Testis (tissue), 2 donors: ENCODE results near the gene ZACN.

Source experiments
- POLR2A ChIP-seq: fragments of 450-650 bp; IDR thresholded peaks from one replicate; pipeline ENCODE4 v1.6.1; 2017; ENCODE audit warnings: antibody characterized with exemption, mild to moderate bottlenecking, moderate library complexity
- TF ChIP-seq, protein P1 (sequence below), 3 experiments: fragments of 450-650 bp in 2 of 3; fragments of 200-600 bp in 1 of 3; sonication (generic) in 1 of 3; IDR thresholded peaks; one replicate each; pipeline ENCODE4 v1.5.1; 2016 to 2019; ENCODE audit warnings: antibody characterized with exemption in 3 of 3, mild to moderate bottlenecking in 2 of 3, moderate library complexity in 1 of 3

DNA sequence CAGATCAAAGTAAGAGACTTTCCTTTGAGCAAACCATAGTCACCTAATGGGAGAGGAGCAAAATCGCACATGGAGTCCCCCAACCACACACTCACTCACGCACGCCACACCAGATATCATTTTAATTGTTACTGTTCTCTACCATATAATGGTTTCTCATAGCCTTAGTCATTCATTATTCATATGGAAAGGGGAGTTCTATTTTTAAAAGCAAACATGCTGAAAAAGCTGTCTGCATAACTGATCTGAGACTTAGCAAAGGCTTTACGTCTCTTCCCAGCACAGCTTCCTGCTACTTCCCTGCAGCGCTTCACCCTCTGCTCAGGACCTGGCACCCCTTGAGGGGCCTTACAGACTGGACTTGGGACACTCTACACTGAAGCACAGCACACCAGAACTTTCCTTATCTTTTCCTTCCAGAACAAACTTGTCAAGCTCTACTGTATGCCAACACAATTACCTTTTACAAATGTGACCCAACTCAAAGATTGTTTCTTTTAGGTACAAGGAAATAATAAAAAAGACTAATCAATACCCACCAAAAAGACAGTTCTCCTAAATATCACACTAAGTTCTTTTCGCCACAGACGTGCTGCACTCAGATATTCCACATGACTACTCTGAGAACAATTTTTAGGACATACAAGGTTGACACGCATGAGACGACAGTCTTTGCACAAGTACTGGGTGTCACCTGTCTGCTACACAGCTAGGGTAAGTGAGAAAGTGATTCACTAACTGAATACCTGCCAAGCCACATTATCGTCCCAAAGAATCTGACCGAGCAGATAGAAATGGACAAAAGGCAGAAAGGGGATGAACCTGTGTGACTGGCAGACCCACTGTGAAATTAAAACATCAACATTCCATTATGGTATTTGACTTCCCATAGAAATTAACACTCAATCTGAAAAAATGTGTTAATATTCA is 28.2 kb upstream of the ZACN start:
- TF ChIP-seq, protein P1, sequence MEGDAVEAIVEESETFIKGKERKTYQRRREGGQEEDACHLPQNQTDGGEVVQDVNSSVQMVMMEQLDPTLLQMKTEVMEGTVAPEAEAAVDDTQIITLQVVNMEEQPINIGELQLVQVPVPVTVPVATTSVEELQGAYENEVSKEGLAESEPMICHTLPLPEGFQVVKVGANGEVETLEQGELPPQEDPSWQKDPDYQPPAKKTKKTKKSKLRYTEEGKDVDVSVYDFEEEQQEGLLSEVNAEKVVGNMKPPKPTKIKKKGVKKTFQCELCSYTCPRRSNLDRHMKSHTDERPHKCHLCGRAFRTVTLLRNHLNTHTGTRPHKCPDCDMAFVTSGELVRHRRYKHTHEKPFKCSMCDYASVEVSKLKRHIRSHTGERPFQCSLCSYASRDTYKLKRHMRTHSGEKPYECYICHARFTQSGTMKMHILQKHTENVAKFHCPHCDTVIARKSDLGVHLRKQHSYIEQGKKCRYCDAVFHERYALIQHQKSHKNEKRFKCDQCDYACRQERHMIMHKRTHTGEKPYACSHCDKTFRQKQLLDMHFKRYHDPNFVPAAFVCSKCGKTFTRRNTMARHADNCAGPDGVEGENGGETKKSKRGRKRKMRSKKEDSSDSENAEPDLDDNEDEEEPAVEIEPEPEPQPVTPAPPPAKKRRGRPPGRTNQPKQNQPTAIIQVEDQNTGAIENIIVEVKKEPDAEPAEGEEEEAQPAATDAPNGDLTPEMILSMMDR (IDR thresholded peaks at IDR 0.05), result no peak
- TF ChIP-seq POLR2A, result no peak
